Trophoblast cell (in vitro differentiated cells and primary cell): ENCODE results near the gene SLC2A6.

ENCODE experiments used
- DNase-seq, 2 donors: peaks; one replicate each; pipeline ENCODE4 v3.0.0-alpha.2; 2016
- H2AFZ ChIP-seq: 2 replicates; pipeline ENCODE4 v1.6.1; 2013; ENCODE audit warnings: low read length, moderate library complexity, mild to moderate bottlenecking; ENCODE audit not compliant: insufficient read depth, poor library complexity
- H2AK5ac ChIP-seq: 2 replicates; pipeline ENCODE4 v1.6.1; 2013; ENCODE audit warnings: mild to moderate bottlenecking, low read length
- H2BK120ac ChIP-seq: 2 replicates; pipeline ENCODE4 v1.6.1; 2013; ENCODE audit warnings: low read length, mild to moderate bottlenecking, moderate library complexity; ENCODE audit not compliant: insufficient read depth, poor library complexity
- H2BK12ac ChIP-seq: 2 replicates; pipeline ENCODE4 v1.6.1; 2013; ENCODE audit warnings: mild to moderate bottlenecking, low read length, moderate library complexity
- H2BK5ac ChIP-seq: 2 replicates; pipeline ENCODE4 v1.6.1; 2013; ENCODE audit warnings: low read length, low read depth, moderate library complexity, mild to moderate bottlenecking; ENCODE audit not compliant: poor library complexity
- H3K14ac ChIP-seq: 2 replicates; pipeline ENCODE4 v1.6.1; 2013; ENCODE audit warnings: mild to moderate bottlenecking, low read length
- H3K18ac ChIP-seq: 2 replicates; pipeline ENCODE4 v1.6.1; 2013; ENCODE audit warnings: mild to moderate bottlenecking, low read length
- H3K23ac ChIP-seq: 2 replicates; pipeline ENCODE4 v1.6.1; 2013; ENCODE audit warnings: low read length
- H3K27ac ChIP-seq: 2 replicates; pipeline ENCODE4 v1.5.1; 2013; ENCODE audit warnings: low read depth, mild to moderate bottlenecking, inconsistent platforms, low read length, moderate library complexity
- H3K27me3 ChIP-seq: 2 replicates; pipeline ENCODE4 v1.6.1; 2013; ENCODE audit warnings: inconsistent platforms, mild to moderate bottlenecking, low read length, moderate library complexity; ENCODE audit not compliant: insufficient read depth
- H3K36me3 ChIP-seq, 2 experiments: 1 replicate in 1 of 2; 2 replicates in 1 of 2; pipeline ENCODE4 v1.6.1; 2013; ENCODE audit warnings: low read length in 2 of 2, mild to moderate bottlenecking in 2 of 2, moderate library complexity in 1 of 2; ENCODE audit not compliant: insufficient read depth in 2 of 2, control insufficient read depth in 1 of 2
- H3K4ac ChIP-seq: 2 replicates; pipeline ENCODE4 v1.6.1; 2013; ENCODE audit warnings: low read depth, mild to moderate bottlenecking, low read length, moderate library complexity
- H3K4me1 ChIP-seq, 2 experiments: 1 replicate in 1 of 2; 2 replicates in 1 of 2; pipeline ENCODE4 v1.6.1; 2013; ENCODE audit warnings: low read length in 2 of 2, mild to moderate bottlenecking in 2 of 2, moderate library complexity in 1 of 2; ENCODE audit not compliant: insufficient read depth in 2 of 2, control insufficient read depth in 1 of 2
- H3K4me2 ChIP-seq: 2 replicates; pipeline ENCODE4 v1.6.1; 2013; ENCODE audit warnings: inconsistent platforms, mild to moderate bottlenecking, low read length, moderate library complexity
- H3K4me3 ChIP-seq: 2 replicates; pipeline ENCODE4 v1.5.1; 2013; ENCODE audit warnings: mild to moderate bottlenecking, low read depth, low read length, inconsistent platforms
- H3K79me1 ChIP-seq: one replicate; pipeline ENCODE4 v1.6.1; 2013; ENCODE audit warnings: low read length
- H3K79me2 ChIP-seq: 2 replicates; pipeline ENCODE4 v1.6.1; 2013; ENCODE audit warnings: low read length, mild to moderate bottlenecking; ENCODE audit not compliant: control insufficient read depth, insufficient read depth, poor library complexity
- H3K9ac ChIP-seq: 2 replicates; pipeline ENCODE4 v1.6.1; 2013; ENCODE audit warnings: mild to moderate bottlenecking, low read length
- H3K9me3 ChIP-seq: 2 replicates; pipeline ENCODE4 v1.6.1; 2013; ENCODE audit warnings: low read depth, mild to moderate bottlenecking, control low read depth, inconsistent platforms, low read length; ENCODE audit not compliant: insufficient read depth
- H4K12ac ChIP-seq: 2 replicates; pipeline ENCODE4 v1.6.1; 2013; ENCODE audit warnings: low read depth, mild to moderate bottlenecking, low read length, moderate library complexity
- H4K8ac ChIP-seq: 2 replicates; pipeline ENCODE4 v1.6.1; 2013; ENCODE audit warnings: low read depth, mild to moderate bottlenecking, low read length, moderate library complexity
- H4K91ac ChIP-seq: one replicate; pipeline ENCODE4 v1.6.1; 2013; ENCODE audit warnings: low read depth, mild to moderate bottlenecking, low read length, moderate library complexity
- WGBS: extraction: QIAGEN DNeasy Blood & Tissue Kit; methylation state at CpG from one replicate; pipeline ENCODE4 v1.1.7; 2013; ENCODE audit warnings: missing lambda C conversion rate; ENCODE audit not compliant: insufficient read length, insufficient coverage; ENCODE audit errors: extremely low coverage; 5-methylcytosine and 5-hydroxymethylcytosine counted together

Gene SLC2A6

GRCh38 chr9:133445293-133445969, 33.5 kb downstream of the SLC2A6 start:
- Histone ChIP-seq H3K14ac (no peak overlapping the region), H3K79me1 (no peaks in the 10 kb centered on the region), H3K18ac (no peak overlapping the region), H3K36me3 (no peaks in the 10 kb centered on the region), H2BK120ac (no peak overlapping the region), H3K4ac (no peak overlapping the region), H2BK12ac (no peak overlapping the region), H3K4me1 (no peaks in the 10 kb centered on the region), H3K27ac (no peak overlapping the region), H3K4me3 (no peak overlapping the region), H4K8ac (no peak overlapping the region), H3K23ac (no peak overlapping the region), H4K91ac (no peak overlapping the region), H3K79me2 (no peaks in the 10 kb centered on the region), H4K12ac (no peak overlapping the region), H3K27me3 (no peaks in the 10 kb centered on the region), H2AFZ (no peak overlapping the region), H3K9me3 (no peaks in the 10 kb centered on the region), H2AK5ac (no peak overlapping the region), H3K9ac (no peak overlapping the region), H2BK5ac (no peak overlapping the region), H3K4me2 (no peak overlapping the region)
- no CpG with 5 or more reads among the region's 23 CpGs for WGBS
- DNase-seq: no peak

- H3K4me3 ChIP-seq: no peak overlapping the region
- H3K18ac ChIP-seq: no peak overlapping the region
- no peak overlapping the region for H3K4me2 ChIP-seq
- no peak overlapping the region for H4K8ac ChIP-seq
- no peaks in the 10 kb centered on the region for H3K36me3 ChIP-seq
- H3K14ac ChIP-seq: no peak overlapping the region
- no peak overlapping the region for H3K4ac ChIP-seq
- H3K79me2 ChIP-seq: no peaks in the 10 kb centered on the region
- H2BK5ac ChIP-seq: no peak overlapping the region
- H2BK12ac ChIP-seq: no peak overlapping the region
- no CpG with 5 or more reads among the region's 8 CpGs for WGBS
- H4K91ac ChIP-seq: no peak overlapping the region
- H2AFZ ChIP-seq: no peak overlapping the region
- no peak overlapping the region for H3K9ac ChIP-seq
- no peak overlapping the region for H2BK120ac ChIP-seq
- H3K4me1 ChIP-seq: no peaks in the 10 kb centered on the region
- no peaks in the 10 kb centered on the region for H3K79me1 ChIP-seq
- H2AK5ac ChIP-seq: no peak overlapping the region
- no peak for DNase-seq
- no peak overlapping the region for H3K23ac ChIP-seq
- no peaks in the 10 kb centered on the region for H3K9me3 ChIP-seq
- no peak overlapping the region for H4K12ac ChIP-seq
- H3K27me3 ChIP-seq: no peaks in the 10 kb centered on the region
- no peak overlapping the region for H3K27ac ChIP-seq
Measured at GRCh38 chr9:133443982-133444381, 34.9 kb downstream of the SLC2A6 start.

DNA sequence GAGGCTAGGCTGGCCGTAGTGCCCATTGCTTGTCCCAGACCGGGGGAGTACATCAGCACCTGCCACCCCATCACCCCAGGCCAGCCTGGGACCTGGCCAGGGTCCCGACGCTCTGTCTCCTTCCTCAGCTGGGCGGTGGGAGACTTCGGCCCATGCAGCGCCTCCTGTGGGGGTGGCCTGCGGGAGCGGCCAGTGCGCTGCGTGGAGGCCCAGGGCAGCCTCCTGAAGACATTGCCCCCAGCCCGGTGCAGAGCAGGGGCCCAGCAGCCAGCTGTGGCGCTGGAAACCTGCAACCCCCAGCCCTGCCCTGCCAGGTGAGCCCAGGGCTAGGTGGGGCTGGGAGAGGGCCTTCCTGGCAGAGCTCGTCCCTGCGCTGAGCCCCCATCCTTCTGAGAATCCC, 35.7 kb downstream of the SLC2A6 start:
- H3K27ac ChIP-seq: no peak overlapping the region
- H3K18ac ChIP-seq: no peak overlapping the region
- H4K91ac ChIP-seq: no peak overlapping the region
- WGBS: no CpG with 5 or more reads among the region's 15 CpGs
- H3K4ac ChIP-seq: no peak overlapping the region
- H3K4me2 ChIP-seq: no peak overlapping the region
- H3K4me3 ChIP-seq: no peak overlapping the region
- no peaks in the 10 kb centered on the region for H3K9me3 ChIP-seq
- no peak overlapping the region for H2BK120ac ChIP-seq
- H2AFZ ChIP-seq: no peak overlapping the region
- H3K23ac ChIP-seq: no peak overlapping the region
- H3K79me2 ChIP-seq: no peaks in the 10 kb centered on the region
- H3K79me1 ChIP-seq: no peaks in the 10 kb centered on the region
- no peak overlapping the region for H3K14ac ChIP-seq
- H4K12ac ChIP-seq: no peak overlapping the region
- no peak overlapping the region for H2AK5ac ChIP-seq
- H3K36me3 ChIP-seq: no peaks in the 10 kb centered on the region
- no peak for DNase-seq
- H3K9ac ChIP-seq: no peak overlapping the region
- no peaks in the 10 kb centered on the region for H3K27me3 ChIP-seq
- no peaks in the 10 kb centered on the region for H3K4me1 ChIP-seq
- H2BK5ac ChIP-seq: no peak overlapping the region
- H4K8ac ChIP-seq: no peak overlapping the region
- H2BK12ac ChIP-seq: no peak overlapping the region

GRCh38 chr9:133441571-133441970, 37.3 kb downstream of the SLC2A6 start:
- H2BK120ac ChIP-seq: no peak overlapping the region
- H3K9me3 ChIP-seq: no peaks in the 10 kb centered on the region
- H3K27ac ChIP-seq: no peak overlapping the region
- no peak overlapping the region for H3K18ac ChIP-seq
- no peak overlapping the region for H3K4me3 ChIP-seq
- no peak overlapping the region for H4K12ac ChIP-seq
- H3K36me3 ChIP-seq: no peaks in the 10 kb centered on the region
- H3K4me1 ChIP-seq: no peaks in the 10 kb centered on the region
- H3K79me2 ChIP-seq: no peaks in the 10 kb centered on the region
- H3K27me3 ChIP-seq: no peaks in the 10 kb centered on the region
- no peak for DNase-seq
- H3K4me2 ChIP-seq: no peak overlapping the region
- H2AFZ ChIP-seq: no peak overlapping the region
- H3K79me1 ChIP-seq: no peaks in the 10 kb centered on the region
- no peak overlapping the region for H2AK5ac ChIP-seq
- no peak overlapping the region for H4K8ac ChIP-seq
- no peak overlapping the region for H4K91ac ChIP-seq
- H2BK5ac ChIP-seq: no peak overlapping the region
- no peak overlapping the region for H3K23ac ChIP-seq
- H3K9ac ChIP-seq: no peak overlapping the region
- no peak overlapping the region for H2BK12ac ChIP-seq
- no peak overlapping the region for H3K14ac ChIP-seq
- WGBS: no CpG with 5 or more reads among the region's 5 CpGs
- H3K4ac ChIP-seq: no peak overlapping the region
